ENCODE measurements around the gene ABLIM2. TPM values are rescaled to one million over a fixed set of nuclear protein-coding genes. Genes with fewer than 3 reads are reported as not detected.

ABLIM2 gene
- total and polyA plus RNA-seq, 2 of the 13 experiments (the other 11 are each of a cell fraction or from before 2014, with no cell fraction given) = 0.20 to 0.37 TPM

- peak; percentile 64 for TF ChIP-seq ZFP91 (CRISPR knock-in tag; IDR thresholded peaks at IDR 0.05; ENCODE audit: borderline replicate concordance)
- no peak for TF ChIP-seq SRSF9 (IDR thresholded peaks at IDR 0.05; ENCODE audit: borderline replicate concordance, insufficient read depth, low read depth, low read length, poor library complexity, severe bottlenecking)
- TF ChIP-seq TCF7 (IDR thresholded peaks at IDR 0.05; ENCODE audit: low read depth) = no peak
- no peak for TF ChIP-seq WIZ (CRISPR knock-in tag; IDR thresholded peaks at IDR 0.05)
- no peak for TF ChIP-seq ZNF326 (CRISPR knock-in tag; IDR thresholded peaks at IDR 0.05; ENCODE audit: borderline replicate concordance)
- TF ChIP-seq TAF15 (IDR thresholded peaks at IDR 0.05; ENCODE audit: low read depth, low read length, poor library complexity, severe bottlenecking) = no peak
- TF ChIP-seq ZNF816 (CRISPR knock-in tag; IDR thresholded peaks at IDR 0.05; ENCODE audit: borderline replicate concordance) = no peak
- TF ChIP-seq IRF2 (CRISPR knock-in tag; IDR thresholded peaks at IDR 0.05) = peak; percentile 60; the same call in 1 of the 2 replicates
- TF ChIP-seq AKNA (CRISPR knock-in tag; IDR thresholded peaks at IDR 0.05; ENCODE audit: borderline replicate concordance) = no peak
- peak; percentile 48 for TF ChIP-seq TAF1 (CRISPR knock-in tag; IDR thresholded peaks at IDR 0.05)
- no peak for TF ChIP-seq TERF1 (CRISPR knock-in tag; IDR thresholded peaks at IDR 0.05)
- TF ChIP-seq PHB2 (IDR thresholded peaks at IDR 0.05; ENCODE audit: partially characterized antibody) = no peak
- peak; percentile 44 for TF ChIP-seq CREM (IDR thresholded peaks at IDR 0.05)
- TF ChIP-seq CREM (CRISPR knock-in tag; IDR thresholded peaks at IDR 0.05) = no peak
- TF ChIP-seq MTF2 (CRISPR knock-in tag; IDR thresholded peaks at IDR 0.05; ENCODE audit: borderline replicate concordance) = peak; percentile 94
- TF ChIP-seq HNRNPK (IDR thresholded peaks at IDR 0.05; ENCODE audit: low read depth, low read length, poor library complexity, severe bottlenecking) = peak; percentile 7
- no peak for TF ChIP-seq THRA (CRISPR knock-in tag; IDR thresholded peaks at IDR 0.05; ENCODE audit: borderline replicate concordance)
- no peak for TF ChIP-seq EHMT2 (IDR thresholded peaks at IDR 0.05; ENCODE audit: borderline replicate concordance, low read depth, low read length)
- no peak for TF ChIP-seq JDP2 (CRISPR knock-in tag; IDR thresholded peaks at IDR 0.05; ENCODE audit: borderline replicate concordance)
These were observed at the start of gene ABLIM2 (continued) for GRCh38 chr4:8158710-8159536.

Data from HepG2 (cell line).